ENCODE data around the gene TFEB. TPM values are rescaled to one million over a fixed set of nuclear protein-coding genes. Genes with fewer than 3 reads are reported as not detected.

TFEB gene
- total and polyA plus RNA-seq, 2 donors (not counting 3 experiments of a cell fraction or from before 2014, with no cell fraction given), result 4.9 to 6.6 TPM

- Histone ChIP-seq H2AFZ (ENCODE audit: low read depth, low read length) (no peak overlapping the region), H3K79me2 (ENCODE audit: control insufficient read depth, insufficient read depth, low read length) (no peaks in the 10 kb centered on the region), H3K36me3 (ENCODE audit: control insufficient read depth in 2 of 2, extremely low read depth in 1 of 2, insufficient read depth in 2 of 2, low read length in 2 of 2) (no peaks in the 10 kb centered on the region), H3K27ac (ENCODE audit: insufficient read depth, low read depth, low read length) (no peak overlapping the region), H4K20me1 (replicated peaks; ENCODE audit: control insufficient read depth, extremely low read depth, insufficient read depth, low read length) (no peaks in the 10 kb centered on the region), H3K4me3 (replicated peaks in 1 of 3; ENCODE audit: insufficient read depth in 1 of 3, low read depth in 1 of 3, low read length in 3 of 3) (no peak overlapping the region), H3K9me3 (replicated peaks; ENCODE audit: control insufficient read depth, insufficient read depth, low read length) (no peaks in the 10 kb centered on the region), H3K9ac (replicated peaks; ENCODE audit: extremely low read depth, insufficient read depth, low read length) (no peak overlapping the region), H3K4me1 (ENCODE audit: control insufficient read depth, extremely low read depth, insufficient read depth, low read length) (no peaks in the 10 kb centered on the region), H3K4me2 (ENCODE audit: insufficient read depth, low read length) (no peak overlapping the region), H3K27me3 (ENCODE audit: control insufficient read depth in 2 of 2, insufficient read depth in 2 of 2, low read length in 2 of 2) (peaks cover 0 to 3% of the 10 kb centered on the region in 2 experiments), H3K9me1 (replicated peaks; ENCODE audit: control insufficient read depth, extremely low read depth, insufficient read depth, low read length) (no peaks in the 10 kb centered on the region)
- ChIA-PET CTCF (no interaction called here), POLR2A (no interaction called here)
- dilution Hi-C loops (cut with MboI; ENCODE audit: extremely low pct_ligation_motif_present, low sequenced_read_pairs), result no loop called here
- BruUV-seq (replicated peaks), result no TSS peak
- DNase-seq (ENCODE audit: low read depth, low spot score) (no peak), FAIRE-seq (no peak)
- TF ChIP-seq, protein P1, sequence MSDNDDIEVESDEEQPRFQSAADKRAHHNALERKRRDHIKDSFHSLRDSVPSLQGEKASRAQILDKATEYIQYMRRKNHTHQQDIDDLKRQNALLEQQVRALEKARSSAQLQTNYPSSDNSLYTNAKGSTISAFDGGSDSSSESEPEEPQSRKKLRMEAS (IDR thresholded peaks at IDR 0.05; ENCODE audit: insufficient read depth, insufficient read length), result no peak
- TF ChIP-seq GATA2 (IDR thresholded peaks at IDR 0.05; ENCODE audit: insufficient read depth, insufficient read length, low read depth, low read length) (no peak), POLR2A (IDR thresholded peaks at IDR 0.05; ENCODE audit: low read depth, low read length) (no peak), JUN (IDR thresholded peaks at IDR 0.05; ENCODE audit: borderline replicate concordance, insufficient read depth, insufficient read length, low read depth) (no peak)
- intact Hi-C loops (cut with micrococcal nuclease), result no loop called here
Measured at GRCh38 chr6:41743406-41744235, 8.2 kb upstream of the TFEB start.

DNA sequence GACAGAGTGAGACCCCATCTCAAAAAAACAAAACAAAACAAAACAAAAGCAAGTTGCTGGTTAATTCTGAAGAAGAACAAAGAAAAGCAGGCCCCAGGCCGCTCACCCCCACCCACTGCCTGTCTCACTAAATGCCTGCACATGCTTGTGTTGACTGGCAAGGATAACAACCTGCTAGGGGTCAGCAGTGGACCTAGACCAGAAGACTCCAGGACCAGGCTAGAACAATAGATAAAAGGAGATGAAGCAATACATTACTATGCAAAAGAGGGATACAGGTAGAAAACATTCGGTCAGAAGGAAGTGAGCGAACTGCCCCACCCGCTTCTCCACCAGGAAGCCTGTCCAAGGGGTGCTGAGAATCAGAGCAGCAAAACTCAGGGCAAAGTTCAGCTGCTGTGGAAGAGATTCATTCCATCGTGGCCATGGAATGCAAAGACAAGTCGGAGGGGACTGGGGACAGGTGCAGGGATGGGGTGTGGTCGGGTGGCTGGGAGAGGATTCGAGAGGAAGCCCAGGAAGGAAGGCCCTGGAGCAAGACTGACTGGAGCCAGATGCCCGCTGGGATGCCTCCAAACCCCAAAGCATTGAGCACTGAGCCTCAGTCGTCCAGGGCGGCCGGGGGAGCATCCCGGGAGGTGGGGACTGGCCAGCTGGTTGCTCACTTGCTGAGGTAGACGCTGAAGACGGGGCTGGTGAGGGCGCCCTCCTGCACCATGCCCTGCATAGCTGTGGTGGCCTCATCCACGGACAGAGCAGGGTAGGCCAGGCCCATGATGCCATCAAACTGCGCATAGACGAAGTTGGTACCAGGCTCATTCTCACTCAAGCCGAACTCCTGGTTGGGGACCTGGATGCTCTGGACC is 6.5 kb upstream of the TFEB start:
- Histone ChIP-seq H2AFZ (ENCODE audit: low read depth, low read length) (no peak overlapping the region), H3K4me2 (ENCODE audit: insufficient read depth, low read length) (no peak overlapping the region), H4K20me1 (replicated peaks; ENCODE audit: control insufficient read depth, extremely low read depth, insufficient read depth, low read length) (no peaks in the 10 kb centered on the region), H3K27ac (ENCODE audit: insufficient read depth, low read depth, low read length) (no peak overlapping the region), H3K4me1 (ENCODE audit: control insufficient read depth, extremely low read depth, insufficient read depth, low read length) (no peaks in the 10 kb centered on the region), H3K27me3 (ENCODE audit: control insufficient read depth in 2 of 2, insufficient read depth in 2 of 2, low read length in 2 of 2) (peaks cover 0 to 1% of the 10 kb centered on the region in 2 experiments), H3K4me3 (replicated peaks in 1 of 3; ENCODE audit: insufficient read depth in 1 of 3, low read depth in 1 of 3, low read length in 3 of 3) (no peak overlapping the region), H3K9me1 (replicated peaks; ENCODE audit: control insufficient read depth, extremely low read depth, insufficient read depth, low read length) (no peaks in the 10 kb centered on the region), H3K36me3 (ENCODE audit: control insufficient read depth in 2 of 2, extremely low read depth in 1 of 2, insufficient read depth in 2 of 2, low read length in 2 of 2) (no peaks in the 10 kb centered on the region), H3K79me2 (ENCODE audit: control insufficient read depth, insufficient read depth, low read length) (no peaks in the 10 kb centered on the region), H3K9me3 (replicated peaks; ENCODE audit: control insufficient read depth, insufficient read depth, low read length) (no peaks in the 10 kb centered on the region), H3K9ac (replicated peaks; ENCODE audit: extremely low read depth, insufficient read depth, low read length) (no peak overlapping the region)
- CTCF ChIA-PET, result no interaction called here
- TF ChIP-seq CTCF (IDR thresholded peaks at IDR 0.05; ENCODE audit: extremely low read depth in 1 of 2, insufficient read depth in 1 of 2, low read depth in 1 of 2, low read length in 2 of 2) (no peak), POLR2A (IDR thresholded peaks at IDR 0.05; ENCODE audit: low read depth, low read length) (no peak), EZH2 (IDR thresholded peaks at IDR 0.05; ENCODE audit: borderline replicate concordance, low read depth, low read length, severe bottlenecking) (no peak), POLR2AphosphoS5 (IDR thresholded peaks at IDR 0.05; ENCODE audit: insufficient read depth, low read depth, low read length) (no peak), FOS (IDR thresholded peaks at IDR 0.05; ENCODE audit: borderline replicate concordance, insufficient read depth, low read length) (no peak), MYC (IDR thresholded peaks at IDR 0.05; ENCODE audit: low read depth, low read length) (no peak), JUN (IDR thresholded peaks at IDR 0.05; ENCODE audit: borderline replicate concordance, insufficient read depth, insufficient read length, low read depth) (no peak), GATA2 (IDR thresholded peaks at IDR 0.05; ENCODE audit: insufficient read depth, insufficient read length, low read depth, low read length) (no peak)
- TF ChIP-seq, protein P1 (IDR thresholded peaks at IDR 0.05; ENCODE audit: insufficient read depth, insufficient read length), result no peak
- POLR2A ChIA-PET, result no interaction called here
- dilution Hi-C loops (cut with MboI; ENCODE audit: extremely low pct_ligation_motif_present, low sequenced_read_pairs), result no loop called here
- BruUV-seq (replicated peaks), result no TSS peak
- intact Hi-C loops (cut with micrococcal nuclease), result no loop called here
- DNase-seq (ENCODE audit: low read depth, low spot score) (no peak), FAIRE-seq (no peak)

All from endothelial cell of umbilical vein (primary cell).